Transverse colon (tissue), 4 donors: ENCODE data around the gene SIK3. TPM values are rescaled to one million over a fixed set of nuclear protein-coding genes. Genes with fewer than 3 reads are reported as not detected.

Experiments used
- DNase-seq: peaks from one replicate; pipeline ENCODE4 v3.0.0-alpha.2; 2019
- H3K27ac ChIP-seq, 4 donors: fragments of 200-600 bp; sonication (generic); 2 replicates each; pipeline ENCODE4 v1.5.1; 2016 to 2018; ENCODE audit warnings: inconsistent platforms in 4 of 4
- H3K27me3 ChIP-seq: fragments of 200-600 bp; sonication (generic); 2 replicates; pipeline ENCODE4 v1.5.1; 2017; ENCODE audit warnings: inconsistent platforms
- H3K36me3 ChIP-seq, 4 donors: fragments of 200-600 bp; sonication (generic); 2 replicates each; pipeline ENCODE4 v1.5.1; 2017 to 2019; ENCODE audit warnings: inconsistent platforms in 4 of 4
- H3K4me1 ChIP-seq, 4 donors: fragments of 200-600 bp; sonication (generic); 2 replicates each; pipeline ENCODE4 v1.5.1; 2017 to 2020; ENCODE audit warnings: inconsistent platforms in 4 of 4
- H3K4me3 ChIP-seq, 4 donors: fragments of 200-600 bp; sonication (generic); 1 replicate in 1 of 4; 2 replicates in 3 of 4; pipeline versions ENCODE4 v1.5.1 to v1.6.1; 2017 to 2019; ENCODE audit warnings: inconsistent platforms in 4 of 4
- H3K9me3 ChIP-seq, 2 donors: fragments of 200-600 bp; sonication (generic); 2 replicates each; pipeline ENCODE4 v1.5.1; 2017 to 2019; ENCODE audit warnings: inconsistent platforms in 2 of 2
- CTCF ChIP-seq, 5 experiments: fragments of 200-600 bp in 3 of 5; fragments of 450-650 bp in 2 of 5; sonication (generic) in 3 of 5; IDR thresholded peaks; 1 replicate in 2 of 5; 2 replicates in 3 of 5; pipeline ENCODE4 v1.5.1; 2016 to 2017; ENCODE audit warnings: antibody characterized with exemption in 5 of 5, inconsistent platforms in 3 of 5, mild to moderate bottlenecking in 2 of 5, moderate library complexity in 1 of 5
- EP300 ChIP-seq: sonication (generic); formaldehyde crosslinking; IDR thresholded peaks from one replicate; pipeline ENCODE4 v1.6.1; 2017; ENCODE audit warnings: antibody characterized with exemption, low read depth
- POLR2A ChIP-seq: fragments of 450-650 bp; IDR thresholded peaks from one replicate; pipeline ENCODE4 v1.6.1; 2016; ENCODE audit warnings: antibody characterized with exemption, mild to moderate bottlenecking, moderate library complexity
- POLR2AphosphoS5 ChIP-seq, 3 donors: sonication (generic); formaldehyde crosslinking; IDR thresholded peaks; one replicate each; pipeline ENCODE4 v1.6.1; 2016; ENCODE audit warnings: antibody characterized with exemption in 3 of 3
- WGBS, 2 donors: methylation state at CpG; one replicate each; pipeline ENCODE4 v1.1.5; 2018; ENCODE audit warnings: low coverage in 1 of 2; 5-methylcytosine and 5-hydroxymethylcytosine counted together
- in situ Hi-C, 4 donors: fragments of 200-750 bp; cut with MboI; loops; one replicate each; pipeline versions ENCODE4 v1.15.0 to v1.15.1; 2017; ENCODE audit warnings: low sequenced_read_pairs in 3 of 4, low pct_ligation_motif_present in 1 of 4, low pct_unique_long_range_greater_than_20kb in 1 of 4
- intact Hi-C: fragments of 100-400 bp; cut with DNase I; formaldehyde crosslinking; loops from one replicate; pipeline ENCODE4 v1.15.1; 2023; ENCODE audit warnings: low total_unique reads
- total RNA-seq, 4 donors: library from RNA; depleted of rRNA; stranded (reverse); fragments of >200 nt; gene quantifications; one replicate each; pipeline ENCODE4 v1.1.0, GENCODE V29; 2016

The SIK3 gene
- total RNA-seq, 4 donors from 2014 or later, result 35.6 to 68.6 (median 38.9) TPM

GRCh38 chr11:117045956-117046355, 52.3 kb downstream of the SIK3 start:
- WGBS, 2 donors, result 47 to 50% methylated on average over 1 of the region's 1 CpG
- in situ Hi-C loops, result no loop called here

GRCh38 chr11:117045196-117045595, 53.0 kb downstream of the SIK3 start:
- Histone ChIP-seq H3K27ac (peak overlapping the region; percentile 51 to 67 (median 66)), H3K9me3 (no peaks in the 10 kb centered on the region), H3K4me3 (peak overlapping the region in 1 of 4 donors; percentile 36), H3K36me3 (no peaks in the 10 kb centered on the region), H3K27me3 (no peaks in the 10 kb centered on the region), H3K4me1 (peaks cover 15 to 43% (median 35%) of the 10 kb centered on the region in 4 donors)
- TF ChIP-seq EP300 (no peak), POLR2AphosphoS5 (IDR thresholded peaks at IDR 0.05) (no peak), POLR2A (no peak), CTCF (IDR thresholded peaks at IDR 0.05) (no peak)
- intact Hi-C loops (no loop called here), in situ Hi-C loops (no loop called here)
- WGBS, 2 donors, result 20 to 39% methylated on average over 4 to 5 of the region's 5 CpGs
- DNase-seq, result peak; percentile 55

More at GRCh38 chr11:117045956-117046355, 52.3 kb downstream of the SIK3 start:
- H3K27ac ChIP-seq, result peak overlapping the region in 2 of 4 donors; percentile 64 to 67
- H3K4me1 ChIP-seq, result peaks cover 15 to 39% (median 35%) of the 10 kb centered on the region in 4 donors
- intact Hi-C loops, result no loop called here
- no peaks in the 10 kb centered on the region for H3K27me3 ChIP-seq
- no peaks in the 10 kb centered on the region for H3K9me3 ChIP-seq
- H3K36me3 ChIP-seq, result no peaks in the 10 kb centered on the region
- TF ChIP-seq POLR2AphosphoS5 (IDR thresholded peaks at IDR 0.05), result no peak
- H3K4me3 ChIP-seq, result no peak overlapping the region
- no peak for DNase-seq

GRCh38 chr11:117044287-117045035, 53.8 kb downstream of the SIK3 start:
- peak overlapping the region; percentile 51 to 67 (median 66) for H3K27ac ChIP-seq
- H3K36me3 ChIP-seq, result no peaks in the 10 kb centered on the region
- no peak for DNase-seq
- H3K4me3 ChIP-seq, result peak overlapping the region in 1 of 4 donors; percentile 36
- H3K27me3 ChIP-seq, result no peaks in the 10 kb centered on the region
- H3K9me3 ChIP-seq, result no peaks in the 10 kb centered on the region
- intact Hi-C loops (no loop called here), in situ Hi-C loops (no loop called here)
- TF ChIP-seq POLR2AphosphoS5 (IDR thresholded peaks at IDR 0.05), result no peak
- H3K4me1 ChIP-seq, result peaks cover 15 to 51% (median 35%) of the 10 kb centered on the region in 4 donors
- WGBS, 2 donors, result 72 to 78% methylated on average over 7 of the region's 7 CpGs

- H3K4me3 ChIP-seq, result no peak overlapping the region
- no peak for DNase-seq
- H3K36me3 ChIP-seq, result no peaks in the 10 kb centered on the region
- no peaks in the 10 kb centered on the region for H3K9me3 ChIP-seq
- H3K4me1 ChIP-seq, result peaks cover 15 to 58% (median 41%) of the 10 kb centered on the region in 4 donors
- intact Hi-C loops, result no loop called here
- no peaks in the 10 kb centered on the region for H3K27me3 ChIP-seq
- 61 to 74% methylated on average over 3 of the region's 3 CpGs for WGBS, 2 donors
- TF ChIP-seq CTCF (IDR thresholded peaks at IDR 0.05) (no peak), POLR2A (no peak), POLR2AphosphoS5 (IDR thresholded peaks at IDR 0.05) (no peak), EP300 (no peak)
- in situ Hi-C loops, result no loop called here
- H3K27ac ChIP-seq, result no peak overlapping the region
These were observed 55.5 kb downstream of the SIK3 start for GRCh38 chr11:117042689-117043088.

- TF ChIP-seq CTCF (IDR thresholded peaks at IDR 0.05), result no peak
- no peak for TF ChIP-seq POLR2AphosphoS5 (IDR thresholded peaks at IDR 0.05)
- no peak for TF ChIP-seq POLR2A
- TF ChIP-seq EP300, result no peak
- in situ Hi-C loops, result no loop called here
- H3K4me1 ChIP-seq, result peaks cover 19 to 58% (median 34%) of the 10 kb centered on the region in 4 donors
- no peak for DNase-seq
- intact Hi-C loops, result no loop called here
- H3K36me3 ChIP-seq, result no peaks in the 10 kb centered on the region
- H3K27ac ChIP-seq, result no peak overlapping the region
- no peaks in the 10 kb centered on the region for H3K9me3 ChIP-seq
- H3K4me3 ChIP-seq, result no peak overlapping the region
- H3K27me3 ChIP-seq, result no peaks in the 10 kb centered on the region
- 92 to 100% methylated on average over 1 of the region's 1 CpG for WGBS, 2 donors
These were observed 58.3 kb downstream of the SIK3 start for GRCh38 chr11:117039900-117040299.
